ENCODE measurements around the gene TMEM212.

The TMEM212 gene

DNA sequence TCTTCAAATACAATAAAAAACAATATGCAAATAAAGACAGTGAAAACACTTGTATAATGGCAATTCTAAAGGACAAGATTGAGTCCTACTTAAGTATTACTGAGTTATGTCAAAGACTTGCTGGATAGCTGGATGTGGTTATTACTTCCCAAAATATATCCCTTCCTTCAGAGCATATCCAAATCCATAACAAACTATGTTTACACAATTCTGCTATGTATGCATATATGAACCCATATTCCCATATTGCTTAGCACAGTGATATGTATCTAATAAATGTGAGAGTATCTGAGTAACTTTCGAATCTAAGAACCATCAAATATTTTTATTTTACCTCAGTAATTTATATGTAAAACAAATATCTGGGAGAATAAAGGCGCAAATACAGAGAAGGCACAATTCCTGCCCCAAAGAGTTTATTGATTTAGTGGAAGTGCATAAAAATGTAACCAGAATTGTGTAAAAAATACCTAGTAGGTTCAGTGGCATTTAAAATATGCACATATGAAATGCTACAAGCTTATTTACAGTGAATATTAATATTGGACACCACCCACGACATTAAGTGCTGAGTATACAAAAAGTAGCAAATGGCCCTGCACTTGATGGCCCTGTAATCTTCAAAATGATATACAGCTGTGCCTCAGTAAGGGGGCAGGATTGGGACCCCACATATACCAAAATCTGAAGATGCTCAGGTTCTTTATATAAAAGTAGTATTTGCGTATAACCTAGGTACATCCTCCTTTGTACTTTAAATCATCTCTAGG is 37.1 kb downstream of the TMEM212 start:
- TF ChIP-seq, protein P1, sequence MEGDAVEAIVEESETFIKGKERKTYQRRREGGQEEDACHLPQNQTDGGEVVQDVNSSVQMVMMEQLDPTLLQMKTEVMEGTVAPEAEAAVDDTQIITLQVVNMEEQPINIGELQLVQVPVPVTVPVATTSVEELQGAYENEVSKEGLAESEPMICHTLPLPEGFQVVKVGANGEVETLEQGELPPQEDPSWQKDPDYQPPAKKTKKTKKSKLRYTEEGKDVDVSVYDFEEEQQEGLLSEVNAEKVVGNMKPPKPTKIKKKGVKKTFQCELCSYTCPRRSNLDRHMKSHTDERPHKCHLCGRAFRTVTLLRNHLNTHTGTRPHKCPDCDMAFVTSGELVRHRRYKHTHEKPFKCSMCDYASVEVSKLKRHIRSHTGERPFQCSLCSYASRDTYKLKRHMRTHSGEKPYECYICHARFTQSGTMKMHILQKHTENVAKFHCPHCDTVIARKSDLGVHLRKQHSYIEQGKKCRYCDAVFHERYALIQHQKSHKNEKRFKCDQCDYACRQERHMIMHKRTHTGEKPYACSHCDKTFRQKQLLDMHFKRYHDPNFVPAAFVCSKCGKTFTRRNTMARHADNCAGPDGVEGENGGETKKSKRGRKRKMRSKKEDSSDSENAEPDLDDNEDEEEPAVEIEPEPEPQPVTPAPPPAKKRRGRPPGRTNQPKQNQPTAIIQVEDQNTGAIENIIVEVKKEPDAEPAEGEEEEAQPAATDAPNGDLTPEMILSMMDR (IDR thresholded peaks at IDR 0.05; ENCODE audit: extremely low read depth, insufficient read depth, missing control alignments), result no peak
- in situ Hi-C loops (cut with MboI; ENCODE audit: low pct_unique_long_range_greater_than_20kb, low sequenced_read_pairs, unreplicated experiment), result no loop called here
- no peak for DNase-seq (ENCODE audit: low spot score)

DNA sequence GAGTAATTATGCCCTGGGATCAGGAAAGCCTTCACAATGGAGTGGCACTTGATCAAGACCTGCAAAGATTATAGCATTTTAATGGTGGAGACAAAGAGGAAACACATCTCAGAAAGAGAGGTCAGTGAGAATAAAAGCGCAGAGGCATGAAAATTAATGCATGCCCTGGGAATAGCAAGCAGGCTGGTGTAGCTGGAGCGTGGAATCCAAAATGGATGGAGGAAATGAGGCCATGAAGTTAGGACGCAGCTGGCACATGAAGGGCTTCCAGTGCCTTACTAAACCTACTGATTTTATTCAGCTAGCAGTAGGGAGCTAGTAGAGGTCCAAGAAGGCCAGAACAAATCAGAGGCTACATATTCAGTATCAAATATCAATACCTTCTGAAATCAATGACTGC is 38.1 kb downstream of the TMEM212 start:
- DNase-seq (ENCODE audit: low spot score), result no peak
- TF ChIP-seq, protein P1 (IDR thresholded peaks at IDR 0.05; ENCODE audit: extremely low read depth, insufficient read depth, missing control alignments), result no peak
- in situ Hi-C loops (cut with MboI; ENCODE audit: low pct_unique_long_range_greater_than_20kb, low sequenced_read_pairs, unreplicated experiment), result no loop called here

DNA sequence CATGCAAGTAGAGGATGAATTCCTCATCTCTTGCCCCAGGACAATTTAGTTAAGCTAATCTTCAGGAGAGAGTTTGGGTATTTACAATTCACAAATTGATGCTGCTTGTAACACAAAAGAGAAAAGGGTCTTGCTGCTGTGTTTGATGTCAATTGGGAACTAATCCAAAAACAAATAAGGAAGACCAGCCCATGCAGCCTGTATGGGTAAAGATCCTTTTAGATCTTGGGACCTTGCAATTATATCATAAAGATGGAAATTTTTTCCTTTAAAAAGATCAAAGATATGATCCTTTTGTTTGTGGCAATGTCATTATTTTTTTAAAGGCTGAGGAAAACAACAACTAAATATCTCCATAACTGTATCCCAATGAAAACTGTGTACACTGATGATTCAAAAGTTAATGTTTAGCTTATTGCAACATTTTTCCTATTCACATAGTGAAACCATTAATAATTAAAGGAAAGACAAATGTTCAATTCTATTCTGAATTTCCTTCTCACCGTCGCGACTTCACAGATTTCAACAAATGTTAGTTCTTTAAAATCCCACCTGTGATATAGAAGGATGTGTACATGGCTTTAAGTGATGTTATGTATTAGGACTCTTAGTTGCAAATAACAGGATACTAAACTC is 40.2 kb downstream of the TMEM212 start:
- no peak for DNase-seq (ENCODE audit: low spot score)
- in situ Hi-C loops (cut with MboI; ENCODE audit: low pct_unique_long_range_greater_than_20kb, low sequenced_read_pairs, unreplicated experiment), result no loop called here
- TF ChIP-seq, protein P1 (IDR thresholded peaks at IDR 0.05; ENCODE audit: extremely low read depth, insufficient read depth, missing control alignments), result no peak

DNA sequence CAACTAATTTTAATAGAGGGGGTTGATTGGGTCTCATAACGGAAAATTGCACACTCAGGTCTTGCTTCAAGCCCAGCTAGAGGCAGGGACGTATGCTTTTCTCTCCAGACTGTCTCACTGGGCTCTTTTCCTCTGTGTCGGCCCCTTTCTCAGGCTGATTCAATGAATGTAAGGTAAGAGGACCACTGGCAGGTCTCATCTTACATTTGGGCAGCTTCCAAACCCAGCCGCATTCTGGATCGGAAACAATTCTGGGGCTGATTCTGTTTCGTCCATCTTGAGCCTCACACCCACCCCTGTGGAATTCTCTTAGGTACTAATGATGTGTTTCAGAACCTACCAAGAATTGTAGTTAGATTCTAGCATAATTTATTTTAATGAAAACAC is 40.7 kb downstream of the TMEM212 start:
- in situ Hi-C loops (cut with MboI; ENCODE audit: low pct_unique_long_range_greater_than_20kb, low sequenced_read_pairs, unreplicated experiment), result no loop called here
- TF ChIP-seq, protein P1 (IDR thresholded peaks at IDR 0.05; ENCODE audit: extremely low read depth, insufficient read depth, missing control alignments), result no peak
- no peak for DNase-seq (ENCODE audit: low spot score)

DNA sequence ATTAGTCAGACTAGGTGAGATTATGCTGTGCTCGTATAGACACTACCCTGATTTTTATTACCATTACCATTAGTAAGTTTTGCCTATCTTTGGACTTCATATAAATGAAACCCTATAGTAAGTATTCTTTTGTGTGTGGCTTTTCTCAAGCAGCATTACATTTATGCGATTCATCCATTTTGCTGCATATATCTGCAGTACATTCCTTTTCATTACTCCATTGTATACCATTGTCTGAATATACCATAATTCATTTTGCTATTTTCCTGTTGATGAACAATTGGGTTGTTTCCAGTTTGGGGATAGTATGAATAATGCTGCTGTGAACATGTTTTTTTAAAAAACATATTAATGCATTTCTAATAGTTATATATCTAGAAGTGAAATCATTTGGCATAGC is 45.3 kb downstream of the TMEM212 start:
- in situ Hi-C loops (cut with MboI; ENCODE audit: low pct_unique_long_range_greater_than_20kb, low sequenced_read_pairs, unreplicated experiment), result no loop called here
- no peak for DNase-seq (ENCODE audit: low spot score)
- TF ChIP-seq, protein P1 (IDR thresholded peaks at IDR 0.05; ENCODE audit: extremely low read depth, insufficient read depth, missing control alignments), result no peak

DNA sequence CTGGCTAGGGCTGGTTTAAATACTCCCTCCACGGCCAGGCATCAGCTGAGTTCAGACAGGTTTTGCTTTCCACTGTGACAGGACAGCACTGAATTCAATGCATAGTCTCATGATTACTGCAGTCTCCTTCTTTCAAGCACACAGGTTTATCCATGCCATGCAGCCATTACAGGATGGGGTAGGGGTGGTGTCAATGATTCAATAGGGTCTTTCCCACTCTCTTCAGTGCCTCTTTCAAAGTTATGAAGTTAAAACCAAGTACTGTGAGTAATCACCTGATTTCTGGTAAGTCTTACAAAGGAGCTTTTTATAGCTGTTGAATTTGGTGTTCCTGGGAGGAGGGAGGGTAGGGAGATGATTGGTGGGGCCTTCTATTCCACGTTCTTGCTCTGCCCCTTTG is 47.2 kb downstream of the TMEM212 start:
- no peak for DNase-seq (ENCODE audit: low spot score)
- in situ Hi-C loops (cut with MboI; ENCODE audit: low pct_unique_long_range_greater_than_20kb, low sequenced_read_pairs, unreplicated experiment), result no loop called here
- TF ChIP-seq, protein P1 (IDR thresholded peaks at IDR 0.05; ENCODE audit: extremely low read depth, insufficient read depth, missing control alignments), result no peak

Measured in GM13977 (cell line).